Stimulated activated CD4-positive, alpha-beta T cell treated with anti-CD3 and anti-CD28 coated beads, TNF-alpha, amount 100 ng/mL, for 48 hours (primary cell): ENCODE results near the gene MRFAP1.

Source experiments
- DNase-seq, 3 donors: peaks; one replicate each; pipeline ENCODE4 v3.0.0-alpha.2; 2020; ENCODE audit warnings: low read depth in 3 of 3

Gene MRFAP1

GRCh38 chr4:6640292-6641163 is at the start of gene MRFAP1:
Gene MRFAP1, plus strand, starts transcription at chr4:6640685. Its CDS starts 178 bp downstream, at chr4:6640863.
- peak; percentile 82 to 90 (median 85) for DNase-seq

DNA sequence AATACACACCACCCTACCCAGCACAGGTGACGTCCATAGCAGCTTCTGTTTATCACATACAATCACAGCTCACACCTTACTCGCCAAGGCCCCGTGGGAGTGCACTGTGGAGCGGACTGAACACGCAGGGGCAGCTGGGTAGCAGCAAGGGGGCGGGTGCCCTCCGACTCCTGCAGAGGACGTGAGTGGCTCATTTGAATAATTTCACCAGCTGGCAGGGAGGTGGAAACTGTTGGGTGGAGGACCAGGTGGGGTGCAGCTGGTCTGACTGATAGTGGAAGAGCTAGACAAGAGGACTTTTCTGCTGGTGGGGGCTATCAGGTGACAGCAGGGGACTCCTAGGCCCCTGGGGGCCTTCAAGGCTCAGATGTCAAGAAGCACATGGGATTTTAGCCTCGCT is 49.2 kb upstream of the MRFAP1 start:
- no peak for DNase-seq

DNA sequence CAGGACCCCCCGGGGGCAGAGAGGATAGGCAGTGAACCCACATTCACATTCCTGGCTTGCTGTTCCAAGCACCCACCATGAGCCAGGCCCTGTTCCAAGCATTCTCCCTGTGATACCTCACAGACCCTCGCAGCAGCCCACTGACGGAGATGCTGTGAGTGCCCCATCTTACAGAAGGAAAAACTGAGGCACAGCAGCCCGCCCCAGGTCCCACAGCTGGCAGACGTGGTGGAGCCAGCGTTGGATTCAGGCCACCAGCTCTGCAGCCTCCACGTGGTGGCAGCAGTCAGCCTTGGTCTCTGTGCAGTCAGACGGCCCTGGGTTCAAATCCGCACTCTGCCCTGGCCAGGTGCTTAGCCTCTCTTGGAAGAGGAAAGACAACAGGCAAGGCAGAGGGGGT is 48.7 kb upstream of the MRFAP1 start:
- no peak for DNase-seq

GRCh38 chr4:6592804-6593563 is 47.5 kb upstream of the MRFAP1 start:
- DNase-seq: no peak

GRCh38 chr4:6594341-6594740 is 46.1 kb upstream of the MRFAP1 start:
- DNase-seq: no peak

GRCh38 chr4:6594826-6595355 is 45.6 kb upstream of the MRFAP1 start:
- no peak for DNase-seq

DNA sequence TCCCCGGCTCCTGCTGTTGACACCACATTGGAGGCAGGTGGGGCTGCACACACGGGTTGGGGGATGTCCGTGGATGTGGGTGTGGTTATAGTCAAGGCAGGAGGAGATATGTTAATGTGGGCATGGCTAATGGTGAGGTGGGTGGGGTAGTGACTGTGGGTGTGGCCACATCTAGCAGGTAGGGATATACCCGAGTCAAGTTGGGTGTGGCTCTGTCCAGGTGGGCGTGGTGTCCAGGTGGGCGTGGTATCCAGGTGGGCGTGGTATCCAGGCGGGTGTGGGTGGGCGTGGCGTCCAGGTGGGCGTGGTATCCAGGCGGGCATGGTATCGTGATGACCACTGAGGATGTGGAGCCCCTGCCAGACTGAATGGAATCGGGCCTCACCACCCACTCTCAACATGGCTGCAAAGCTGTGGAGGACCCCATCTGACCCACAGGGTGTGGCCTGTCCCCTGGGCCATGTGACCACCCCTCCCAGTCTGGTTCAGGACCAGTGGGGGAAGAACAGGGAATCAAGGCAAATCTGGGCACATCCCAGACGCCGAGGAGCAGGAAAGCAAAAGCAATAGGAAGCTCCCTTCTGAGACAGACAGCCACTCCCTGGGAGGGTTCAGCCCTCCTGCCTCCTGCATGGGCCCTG is 44.5 kb upstream of the MRFAP1 start:
- no peak for DNase-seq

- no peak for DNase-seq
Measured at GRCh38 chr4:6596948-6597347, 43.5 kb upstream of the MRFAP1 start.

DNA sequence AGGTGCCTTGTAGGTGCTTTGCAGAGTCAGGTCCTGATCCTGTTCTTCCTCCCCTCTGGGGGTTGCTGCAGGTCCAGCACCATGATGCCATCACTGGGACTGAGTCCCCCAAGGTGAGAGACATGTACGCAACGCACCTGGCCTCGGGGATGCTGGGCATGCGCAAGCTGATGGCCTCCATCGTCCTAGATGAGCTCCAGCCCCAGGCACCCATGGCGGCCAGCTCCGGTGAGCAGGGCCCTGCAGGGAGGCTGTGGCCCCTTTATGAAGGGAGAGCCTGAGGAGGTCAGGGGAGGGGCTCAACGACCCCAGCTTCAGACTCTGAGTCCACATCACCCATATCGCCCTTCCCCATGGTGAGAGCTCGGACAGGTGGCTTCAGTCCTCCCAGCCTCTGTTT is 42.4 kb upstream of the MRFAP1 start:
- no peak for DNase-seq

- no peak for DNase-seq
Measured at GRCh38 chr4:6598641-6599040, 41.8 kb upstream of the MRFAP1 start.

DNA sequence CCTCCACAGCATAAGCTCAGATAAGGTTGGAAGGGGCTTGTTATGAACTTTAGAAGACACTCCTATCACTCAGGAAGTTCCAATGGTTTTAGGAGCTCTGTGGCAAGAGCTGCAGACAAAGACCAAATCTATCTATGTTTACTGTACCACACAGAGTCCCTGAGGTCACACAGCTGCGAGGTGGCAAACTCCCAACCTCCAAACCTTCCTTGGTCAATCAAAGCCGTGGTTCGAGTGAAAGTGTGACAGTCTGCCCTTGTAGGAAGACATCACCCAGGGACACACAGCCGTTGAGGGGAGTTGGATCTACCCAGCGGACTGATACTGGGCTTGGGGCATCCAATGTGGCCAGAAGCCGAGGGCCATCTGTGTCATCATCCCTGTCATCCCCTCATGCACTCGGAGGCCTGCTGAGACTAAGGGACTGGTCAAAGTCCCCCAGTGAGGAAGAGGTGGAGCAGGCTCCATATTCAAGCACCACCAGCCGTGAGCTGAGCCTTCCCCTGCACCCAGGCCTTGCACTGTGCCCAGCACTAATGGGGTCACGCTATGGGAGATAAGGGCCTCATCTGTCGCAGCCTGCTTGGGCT is 38.7 kb upstream of the MRFAP1 start:
- no peak for DNase-seq

DNA sequence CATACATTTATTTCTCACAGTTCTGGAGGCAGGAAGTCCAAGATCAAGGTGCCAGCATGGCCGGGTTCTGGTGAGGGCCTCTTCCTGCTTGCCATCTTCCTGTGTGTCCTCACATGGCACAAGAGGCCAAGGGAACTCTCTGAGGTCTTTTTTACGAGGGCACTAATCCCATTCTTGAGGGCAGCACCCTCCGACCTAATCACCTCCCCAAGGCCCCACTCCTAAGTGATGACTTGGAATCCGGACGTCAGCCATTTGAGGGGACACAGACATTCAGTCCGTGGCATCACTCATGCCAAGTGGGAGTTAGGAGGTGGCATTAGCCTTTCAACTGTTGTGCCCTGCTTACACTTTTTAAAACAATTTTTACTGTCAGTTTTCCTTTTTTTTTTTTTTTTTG is 38.2 kb upstream of the MRFAP1 start:
- DNase-seq: no peak

- DNase-seq: no peak
Measured at GRCh38 chr4:6603128-6603527, 37.4 kb upstream of the MRFAP1 start.

- DNase-seq: no peak
Measured at GRCh38 chr4:6605114-6605513, 35.4 kb upstream of the MRFAP1 start.

- DNase-seq: no peak
Measured at GRCh38 chr4:6605605-6606004, 34.9 kb upstream of the MRFAP1 start.

DNA sequence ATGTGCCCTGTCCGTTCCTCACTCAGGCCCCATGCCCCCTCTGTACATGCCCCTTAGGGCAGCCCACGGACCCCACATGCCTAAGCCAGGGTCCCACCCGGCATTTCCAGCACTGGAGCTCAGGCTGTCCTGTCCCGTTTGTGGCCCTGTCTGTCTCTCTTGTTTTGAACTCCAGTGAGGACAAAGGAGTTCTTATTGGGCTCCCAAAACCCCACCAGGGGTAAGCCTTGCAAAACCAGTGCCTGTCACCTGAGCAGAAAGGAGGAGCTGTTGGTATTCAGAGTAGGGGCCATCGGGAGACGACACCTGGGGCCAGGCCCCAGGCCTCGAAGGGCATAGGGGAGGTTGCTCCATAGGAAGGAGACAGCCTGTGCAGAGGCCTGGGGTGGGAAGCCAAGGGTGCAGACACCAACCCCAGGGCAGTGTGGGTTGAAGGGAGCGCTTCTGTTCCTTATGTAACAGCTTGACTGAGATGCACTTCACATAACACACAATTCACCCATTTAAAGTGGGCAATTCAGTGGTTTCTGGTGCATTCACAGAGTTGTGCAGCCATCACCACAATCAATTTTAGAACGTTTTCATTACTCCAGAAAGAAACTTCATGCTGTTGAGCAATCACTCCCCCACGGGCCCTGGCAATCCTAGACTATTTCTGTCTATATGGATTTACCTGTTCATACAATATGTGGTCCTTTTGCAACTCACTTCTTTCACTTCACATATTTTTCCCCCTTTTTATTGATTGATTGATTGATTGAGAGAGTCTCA is 33.8 kb upstream of the MRFAP1 start:
- DNase-seq: no peak

- no peak for DNase-seq
Measured at GRCh38 chr4:6607368-6608055, 33.0 kb upstream of the MRFAP1 start.

GRCh38 chr4:6608758-6609414 is 31.6 kb upstream of the MRFAP1 start:
- no peak for DNase-seq

DNA sequence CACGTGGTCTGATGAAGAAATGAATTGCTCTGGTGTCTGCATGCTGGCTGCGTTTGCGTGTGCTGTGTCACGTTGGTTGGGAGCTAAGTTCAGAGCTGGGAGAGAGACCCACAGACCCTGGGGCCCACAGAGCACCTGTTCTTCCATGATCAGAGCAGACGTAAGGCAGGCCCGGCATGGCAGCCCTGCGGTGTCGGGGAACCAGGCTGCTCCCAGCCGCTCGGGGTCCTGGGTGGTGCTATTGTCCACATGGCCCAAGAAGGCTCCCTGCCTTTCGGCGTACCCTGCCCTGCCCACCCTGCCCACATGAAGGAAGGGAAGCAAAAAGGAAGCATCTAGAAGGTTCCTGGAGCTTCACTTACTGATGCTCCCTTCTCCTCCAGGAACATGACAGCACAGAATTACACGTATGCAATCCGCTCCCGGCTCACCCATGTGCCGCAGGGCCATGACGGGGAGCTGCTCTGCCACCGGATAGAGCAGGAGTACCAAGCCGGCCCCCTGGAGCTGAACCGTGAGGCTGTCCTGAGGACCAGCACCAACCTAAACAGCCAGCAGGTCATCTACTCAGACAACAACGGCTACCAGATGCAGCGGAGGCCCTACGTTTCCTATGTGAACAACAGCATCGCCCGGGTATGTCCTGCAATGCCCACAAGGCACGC is 30.9 kb upstream of the MRFAP1 start:
- no peak for DNase-seq
